Ascending aorta (tissue), 2 donors: ENCODE measurements around the gene CD2AP. TPM values are rescaled to one million over a fixed set of nuclear protein-coding genes. Genes with fewer than 3 reads are reported as not detected.
"Not testable (repeated sequence)": the region's sequence is repeated elsewhere in the genome, so short reads cannot be mapped to it uniquely, and the experiment has no call there.

Source experiments
- DNase-seq, 2 donors: peaks; one replicate each; pipeline ENCODE4 v3.0.0-alpha.2; 2019; ENCODE audit warnings: low spot score in 2 of 2
- H3K27ac ChIP-seq, 2 donors: fragments of 200-600 bp; sonication (generic); one replicate each; pipeline ENCODE4 v1.5.1; 2016 to 2017; ENCODE audit warnings: mild to moderate bottlenecking in 1 of 2
- H3K27me3 ChIP-seq: fragments of 200-600 bp; sonication (generic); one replicate; pipeline ENCODE4 v1.5.1; 2017
- H3K36me3 ChIP-seq, 2 donors: fragments of 200-600 bp; sonication (generic); one replicate each; pipeline ENCODE4 v1.5.1; 2016
- H3K4me1 ChIP-seq, 2 donors: fragments of 200-600 bp; sonication (generic); one replicate each; pipeline ENCODE4 v1.5.1; 2016 to 2017; ENCODE audit warnings: mild to moderate bottlenecking in 1 of 2
- H3K4me3 ChIP-seq, 2 donors: fragments of 200-600 bp; sonication (generic); one replicate each; pipeline ENCODE4 v1.5.1; 2016 to 2017; ENCODE audit warnings: mild to moderate bottlenecking in 1 of 2
- H3K9me3 ChIP-seq, 2 donors: fragments of 200-600 bp; sonication (generic); one replicate each; pipeline ENCODE4 v1.5.1; 2016
- CTCF ChIP-seq, 3 experiments: fragments of 200-600 bp in 2 of 3; fragments of 450-650 bp in 1 of 3; sonication (generic) in 2 of 3; IDR thresholded peaks; one replicate each; pipeline ENCODE4 v1.5.1; 2016 to 2019; ENCODE audit warnings: antibody characterized with exemption in 3 of 3, mild to moderate bottlenecking in 1 of 3, moderate library complexity in 1 of 3
- intact Hi-C: fragments of 100-400 bp; cut with DNase I; formaldehyde crosslinking; loops from one replicate; pipeline ENCODE4 v1.15.1; 2023
- total RNA-seq: library from RNA; depleted of rRNA; stranded (reverse); fragments of >200 nt; gene quantifications from one replicate; pipeline ENCODE4 v1.1.0, GENCODE V29; 2016

The CD2AP gene
- total RNA-seq, 1 donor from 2014 or later, result 18.9 TPM

DNA sequence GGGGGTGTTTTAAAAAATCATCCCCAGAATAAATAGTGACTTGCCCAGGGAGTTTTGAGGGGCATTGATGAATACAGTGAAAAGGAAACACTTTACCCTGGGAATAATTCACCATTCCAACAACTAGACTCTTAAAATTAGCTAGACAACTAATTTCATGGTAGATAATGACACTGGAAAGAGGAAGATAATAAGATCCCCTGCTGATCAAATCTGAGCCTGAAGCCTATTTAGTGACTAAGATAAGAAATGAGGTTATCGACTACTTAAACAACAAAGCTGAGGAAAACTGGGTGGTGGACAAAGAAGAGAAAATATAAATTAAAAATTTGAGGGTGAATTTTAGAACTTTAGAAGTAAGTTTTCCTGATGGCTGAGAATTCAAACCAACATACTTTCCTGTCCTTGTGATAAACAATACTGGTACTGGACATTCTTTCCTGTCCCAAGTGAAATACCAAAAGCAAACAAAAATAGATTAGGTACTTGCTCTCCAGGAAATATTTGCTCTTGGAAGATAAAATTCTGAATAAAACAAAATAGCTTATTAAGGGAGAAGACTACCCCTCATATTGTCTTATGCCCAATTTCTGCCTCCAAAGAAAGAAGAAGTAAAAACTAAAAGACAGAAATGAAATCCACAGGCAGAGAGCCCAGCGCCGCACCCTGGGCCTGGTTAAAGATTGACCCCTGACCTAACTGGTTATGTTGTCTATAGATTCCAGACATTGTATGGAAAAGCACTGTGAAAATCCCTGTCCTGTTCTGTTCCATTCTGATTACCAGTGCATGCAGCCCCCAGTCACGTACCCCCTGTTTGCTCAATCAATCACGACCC is 156.8 kb downstream of the CD2AP start:
- TF ChIP-seq CTCF (IDR thresholded peaks at IDR 0.05), result no peak
- H3K4me3 ChIP-seq, result no peak overlapping the region
- H3K36me3 ChIP-seq, result no peaks in the 10 kb centered on the region
- no peaks in the 10 kb centered on the region for H3K9me3 ChIP-seq
- no peak overlapping the region for H3K27ac ChIP-seq
- peaks cover 0 to 8% of the 10 kb centered on the region in 2 donors for H3K4me1 ChIP-seq
- no peak for DNase-seq
- intact Hi-C loops, result no loop called here
- H3K27me3 ChIP-seq, result no peaks in the 10 kb centered on the region

DNA sequence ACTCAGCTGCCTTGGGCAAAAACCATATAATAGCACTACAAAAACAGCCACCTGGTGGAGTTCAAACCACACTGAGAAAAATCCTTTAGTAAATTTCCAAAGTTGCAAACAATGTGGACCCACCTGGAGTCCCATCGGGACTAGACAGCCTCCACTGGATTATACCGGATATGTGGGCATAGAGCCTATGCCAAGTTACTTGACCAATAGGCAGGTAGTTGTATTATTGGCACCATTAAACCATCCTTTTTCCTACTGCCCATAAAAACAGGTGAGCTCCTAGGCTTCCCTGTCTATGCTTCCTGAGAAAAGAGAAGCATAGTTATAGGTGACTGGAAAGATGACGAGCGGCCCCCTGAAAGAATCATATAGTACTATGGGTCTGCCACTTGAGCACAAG is 169.1 kb downstream of the CD2AP start:
- intact Hi-C loops, result no loop called here
- H3K4me3 ChIP-seq, result no peak overlapping the region
- no peak for DNase-seq
- no peak for TF ChIP-seq CTCF (IDR thresholded peaks at IDR 0.05)
- no peaks in the 10 kb centered on the region for H3K27me3 ChIP-seq
- H3K36me3 ChIP-seq, result no peaks in the 10 kb centered on the region
- no peaks in the 10 kb centered on the region for H3K9me3 ChIP-seq
- H3K27ac ChIP-seq, result no peak overlapping the region
- H3K4me1 ChIP-seq, result no peaks in the 10 kb centered on the region

- TF ChIP-seq CTCF (IDR thresholded peaks at IDR 0.05), result no peak
- no peak overlapping the region for H3K27ac ChIP-seq
- H3K4me3 ChIP-seq, result no peak overlapping the region
- DNase-seq, result no peak
- no peaks in the 10 kb centered on the region for H3K27me3 ChIP-seq
- no peaks in the 10 kb centered on the region for H3K36me3 ChIP-seq
- no peaks in the 10 kb centered on the region for H3K9me3 ChIP-seq
- H3K4me1 ChIP-seq, result no peaks in the 10 kb centered on the region
- intact Hi-C loops, result no loop called here
Measured at GRCh38 chr6:47647188-47647587, 169.6 kb downstream of the CD2AP start.

GRCh38 chr6:47647626-47648025 is 170.0 kb downstream of the CD2AP start:
- H3K4me1 ChIP-seq, H3K27ac ChIP-seq, H3K9me3 ChIP-seq, H3K27me3 ChIP-seq, H3K4me3 ChIP-seq, DNase-seq, H3K36me3 ChIP-seq, intact Hi-C loops: not testable (repeated sequence)

GRCh38 chr6:47648031-47648430 is 170.4 kb downstream of the CD2AP start:
- no peak for DNase-seq
- Histone ChIP-seq H3K4me3 (no peak overlapping the region), H3K27me3 (no peaks in the 10 kb centered on the region), H3K9me3 (no peaks in the 10 kb centered on the region), H3K27ac (no peak overlapping the region), H3K36me3 (no peaks in the 10 kb centered on the region), H3K4me1 (no peaks in the 10 kb centered on the region)
- no peak for TF ChIP-seq CTCF (IDR thresholded peaks at IDR 0.05)
- intact Hi-C loops, result no loop called here

GRCh38 chr6:47650553-47651432 is 173.2 kb downstream of the CD2AP start:
- intact Hi-C loops, result no loop called here
- no peaks in the 10 kb centered on the region for H3K27me3 ChIP-seq
- H3K36me3 ChIP-seq, result no peaks in the 10 kb centered on the region
- H3K9me3 ChIP-seq, result no peaks in the 10 kb centered on the region
- DNase-seq, result no peak
- H3K4me1 ChIP-seq, result no peaks in the 10 kb centered on the region
- H3K27ac ChIP-seq, result no peak overlapping the region
- no peak for TF ChIP-seq CTCF (IDR thresholded peaks at IDR 0.05)
- H3K4me3 ChIP-seq, result no peak overlapping the region
